ENCODE results near the gene SLC24A3. TPM values are rescaled to one million over a fixed set of nuclear protein-coding genes. Genes with fewer than 3 reads are reported as not detected.

The SLC24A3 gene
- total RNA-seq, 1 experiment from 2014 or later: 46.0 TPM

GRCh38 chr20:19549896-19550295, 337.5 kb downstream of the SLC24A3 start:
- TF ChIP-seq CTCF (conservative IDR thresholded peaks at IDR 0.05; ENCODE audit: low read depth, low read length): no peak
- TF ChIP-seq EZH2 (IDR thresholded peaks at IDR 0.05; ENCODE audit: borderline replicate concordance, low read depth, low read length, poor library complexity, severe bottlenecking): no peak
- POLR2A ChIA-PET (ENCODE audit: low non-redundant PET): interaction anchor here (0.7 kb wide), 1 partner anchor 64 kb away, joined by 6 read pairs; no protein-coding TSS in a partner anchor
- intact Hi-C loops (cut with micrococcal nuclease; ENCODE audit: unreplicated experiment): no loop called here
- Histone ChIP-seq H3K27me3 (replicated peaks; ENCODE audit: insufficient read depth, low read depth, low read length, poor library complexity) (no peaks in the 10 kb centered on the region), H3K4me1 (ENCODE audit: insufficient read depth, low read length, poor library complexity, severe bottlenecking) (peaks cover 32% of the 10 kb centered on the region), H3K9me3 (ENCODE audit: low read depth, low read length, poor library complexity, severe bottlenecking) (no peaks in the 10 kb centered on the region), H3K4me3 (ENCODE audit: low read depth, low read length, poor library complexity, severe bottlenecking) (no peak overlapping the region), H3K27ac (ENCODE audit: low read depth, low read length, poor library complexity, severe bottlenecking) (no peak overlapping the region), H3K36me3 (ENCODE audit: insufficient read depth, low read length, poor library complexity, severe bottlenecking) (no peaks in the 10 kb centered on the region)
- no TSS peak for BruUV-seq (replicated peaks)
- DNase-seq (ENCODE audit: low spot score): no peak
- CTCF ChIA-PET: no interaction called here

GRCh38 chr20:19552221-19553180, 340.1 kb downstream of the SLC24A3 start:
- peak; percentile 75 for DNase-seq (ENCODE audit: low spot score)
- intact Hi-C loops (cut with micrococcal nuclease; ENCODE audit: unreplicated experiment): no loop called here
- Histone ChIP-seq H3K9me3 (ENCODE audit: low read depth, low read length, poor library complexity, severe bottlenecking) (no peaks in the 10 kb centered on the region), H3K36me3 (ENCODE audit: insufficient read depth, low read length, poor library complexity, severe bottlenecking) (no peaks in the 10 kb centered on the region), H3K4me1 (ENCODE audit: insufficient read depth, low read length, poor library complexity, severe bottlenecking) (peaks cover 54% of the 10 kb centered on the region), H3K4me3 (ENCODE audit: low read depth, low read length, poor library complexity, severe bottlenecking) (no peak overlapping the region), H3K27ac (ENCODE audit: low read depth, low read length, poor library complexity, severe bottlenecking) (peak overlapping the region; percentile 55), H3K27me3 (replicated peaks; ENCODE audit: insufficient read depth, low read depth, low read length, poor library complexity) (no peaks in the 10 kb centered on the region)
- TF ChIP-seq EZH2 (IDR thresholded peaks at IDR 0.05; ENCODE audit: borderline replicate concordance, low read depth, low read length, poor library complexity, severe bottlenecking) (no peak), CTCF (conservative IDR thresholded peaks at IDR 0.05; ENCODE audit: low read depth, low read length) (no peak)
- no TSS peak for BruUV-seq (replicated peaks)
- ChIA-PET CTCF (no interaction called here), POLR2A (ENCODE audit: low non-redundant PET) (interaction anchor here (0.5 kb wide), 1 partner anchor 180 kb away, joined by 3 read pairs; no protein-coding TSS in a partner anchor)

- no peak for TF ChIP-seq CTCF (conservative IDR thresholded peaks at IDR 0.05; ENCODE audit: low read depth, low read length)
- no peak for TF ChIP-seq EZH2 (IDR thresholded peaks at IDR 0.05; ENCODE audit: borderline replicate concordance, low read depth, low read length, poor library complexity, severe bottlenecking)
- ChIA-PET POLR2A (ENCODE audit: low non-redundant PET) (no interaction called here), CTCF (no interaction called here)
- DNase-seq (ENCODE audit: low spot score): peak; percentile 27
- H3K4me3 ChIP-seq (ENCODE audit: low read depth, low read length, poor library complexity, severe bottlenecking): no peak overlapping the region
- intact Hi-C loops (cut with micrococcal nuclease; ENCODE audit: unreplicated experiment): no loop called here
- H3K36me3 ChIP-seq (ENCODE audit: insufficient read depth, low read length, poor library complexity, severe bottlenecking): no peaks in the 10 kb centered on the region
- no peaks in the 10 kb centered on the region for H3K27me3 ChIP-seq (replicated peaks; ENCODE audit: insufficient read depth, low read depth, low read length, poor library complexity)
- BruUV-seq (replicated peaks): no TSS peak
- H3K27ac ChIP-seq (ENCODE audit: low read depth, low read length, poor library complexity, severe bottlenecking): peak overlapping the region; percentile 37
- no peaks in the 10 kb centered on the region for H3K9me3 ChIP-seq (ENCODE audit: low read depth, low read length, poor library complexity, severe bottlenecking)
- peaks cover 55% of the 10 kb centered on the region for H3K4me1 ChIP-seq (ENCODE audit: insufficient read depth, low read length, poor library complexity, severe bottlenecking)
These were observed 342.2 kb downstream of the SLC24A3 start for GRCh38 chr20:19554666-19555065.
